Gastrocnemius medialis (tissue), 4 donors: ENCODE data around the gene GIMD1. TPM values are rescaled to one million over a fixed set of nuclear protein-coding genes. Genes with fewer than 3 reads are reported as not detected.

ENCODE experiments used
- ATAC-seq, 2 donors: fragments of 150-250 bp; one replicate each; pipeline ENCODE4 v1.9.1; 2016
- DNase-seq, 2 donors: peaks; one replicate each; pipeline ENCODE4 v3.0.0-alpha.2; 2019
- H3K27ac ChIP-seq, 4 donors: fragments of 200-600 bp; sonication (generic); 1 replicate in 1 of 4; 2 replicates in 3 of 4; pipeline ENCODE4 v1.5.1; 2016 to 2018; ENCODE audit warnings: mild to moderate bottlenecking in 2 of 4, moderate library complexity in 1 of 4
- H3K27me3 ChIP-seq, 3 donors: fragments of 200-600 bp; sonication (generic) in 2 of 3; 1 replicate in 1 of 3; 2 replicates in 2 of 3; pipeline versions ENCODE4 v1.5.1 to v1.6.0; 2016 to 2019; ENCODE audit warnings: mild to moderate bottlenecking in 1 of 3, moderate library complexity in 1 of 3
- H3K36me3 ChIP-seq, 2 donors: fragments of 200-600 bp; sonication (generic) in 1 of 2; one replicate each; pipeline ENCODE4 v1.5.1; 2017 to 2018
- H3K4me1 ChIP-seq, 2 donors: fragments of 200-600 bp; sonication (generic) in 1 of 2; one replicate each; pipeline ENCODE4 v1.5.1; 2016 to 2017; ENCODE audit warnings: mild to moderate bottlenecking in 2 of 2
- H3K4me3 ChIP-seq, 4 donors: fragments of 200-600 bp; sonication (generic) in 3 of 4; 1 replicate in 1 of 4; 2 replicates in 3 of 4; pipeline ENCODE4 v1.5.1; 2016 to 2019; ENCODE audit warnings: mild to moderate bottlenecking in 2 of 4
- H3K9me3 ChIP-seq, 3 donors: fragments of 200-600 bp; sonication (generic) in 2 of 3; 1 replicate in 1 of 3; 2 replicates in 2 of 3; pipeline ENCODE4 v1.5.1; 2016 to 2019
- POLR2A ChIP-seq, 2 donors: fragments of 450-650 bp; IDR thresholded peaks; one replicate each; pipeline ENCODE4 v1.6.1; 2017; ENCODE audit warnings: antibody characterized with exemption in 2 of 2, mild to moderate bottlenecking in 2 of 2, moderate library complexity in 2 of 2
- in situ Hi-C, 4 donors: fragments of 200-750 bp; cut with MboI; loops; one replicate each; pipeline versions ENCODE4 v1.15.0 to v1.8.0; 2017; ENCODE audit warnings: low sequenced_read_pairs in 4 of 4
- intact Hi-C: fragments of 100-400 bp; cut with DNase I; formaldehyde crosslinking; loops from one replicate; pipeline ENCODE4 v1.15.1; 2023; ENCODE audit warnings: low total_unique reads
- total RNA-seq, 4 donors: library from RNA; depleted of rRNA; stranded (reverse); fragments of >200 nt; gene quantifications; one replicate each; pipeline versions ENCODE4 v1.1.0 to v1.2.3, GENCODE V29; 2016
- TF ChIP-seq, protein P1 (sequence below), 5 experiments: fragments of 450-650 bp in 3 of 5; fragments of 200-600 bp in 2 of 5; sonication (generic) in 2 of 5; IDR thresholded peaks in 4 of 5; conservative IDR thresholded peaks in 1 of 5; 1 replicate in 4 of 5; 2 replicates in 1 of 5; pipeline ENCODE4 v1.5.1; 2016 to 2019; ENCODE audit warnings: antibody characterized with exemption in 5 of 5, mild to moderate bottlenecking in 3 of 5, moderate library complexity in 3 of 5

Gene GIMD1
- total RNA-seq, 4 donors from 2014 or later, result not detected

DNA sequence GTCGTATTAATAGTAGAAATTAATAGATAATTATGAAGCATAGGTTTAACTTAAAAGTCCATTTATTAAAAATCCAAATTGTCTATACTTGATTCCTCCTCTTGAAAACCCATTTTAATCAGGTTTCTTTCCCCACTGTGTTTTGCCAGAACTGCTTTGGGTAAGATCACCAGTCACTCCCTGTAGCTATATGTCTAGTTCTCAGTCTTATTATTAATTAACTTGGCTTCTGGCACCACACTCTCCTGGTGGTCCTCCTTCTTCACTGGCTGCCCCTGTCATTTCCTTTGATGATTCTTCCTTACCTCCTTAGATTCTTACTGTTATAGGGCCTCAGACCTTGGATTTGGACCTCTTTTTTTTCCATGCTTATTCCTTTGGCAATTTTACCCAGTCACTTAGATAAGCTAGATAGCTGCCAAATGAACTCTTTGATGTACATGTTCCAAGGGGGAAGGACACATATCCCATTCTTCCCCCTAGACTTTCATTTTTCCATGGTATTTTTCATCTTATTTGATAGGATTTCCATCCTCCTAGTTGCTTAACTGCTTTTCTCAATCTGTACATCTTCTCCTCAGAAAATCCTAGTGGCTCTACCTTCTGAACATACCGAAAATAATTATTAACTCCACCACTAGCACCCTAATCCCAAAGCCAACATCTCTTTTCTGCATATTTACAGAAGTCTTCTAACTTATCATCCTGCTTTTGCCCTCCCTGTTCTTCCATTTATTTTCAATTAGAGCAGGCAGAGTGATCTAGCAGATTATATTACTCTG, 24.5 kb downstream of the GIMD1 start:
- H3K27ac ChIP-seq, result no peak overlapping the region
- H3K4me1 ChIP-seq, result peaks cover 0 to 4% of the 10 kb centered on the region in 2 donors
- intact Hi-C loops (no loop called here), in situ Hi-C loops (no loop called here)
- peaks cover 3 to 13% of the 10 kb centered on the region in 2 donors for H3K36me3 ChIP-seq
- ATAC-seq (no peak), DNase-seq (no peak)
- H3K9me3 ChIP-seq, result no peaks in the 10 kb centered on the region
- TF ChIP-seq POLR2A (IDR thresholded peaks at IDR 0.05), result no peak
- TF ChIP-seq, protein P1, sequence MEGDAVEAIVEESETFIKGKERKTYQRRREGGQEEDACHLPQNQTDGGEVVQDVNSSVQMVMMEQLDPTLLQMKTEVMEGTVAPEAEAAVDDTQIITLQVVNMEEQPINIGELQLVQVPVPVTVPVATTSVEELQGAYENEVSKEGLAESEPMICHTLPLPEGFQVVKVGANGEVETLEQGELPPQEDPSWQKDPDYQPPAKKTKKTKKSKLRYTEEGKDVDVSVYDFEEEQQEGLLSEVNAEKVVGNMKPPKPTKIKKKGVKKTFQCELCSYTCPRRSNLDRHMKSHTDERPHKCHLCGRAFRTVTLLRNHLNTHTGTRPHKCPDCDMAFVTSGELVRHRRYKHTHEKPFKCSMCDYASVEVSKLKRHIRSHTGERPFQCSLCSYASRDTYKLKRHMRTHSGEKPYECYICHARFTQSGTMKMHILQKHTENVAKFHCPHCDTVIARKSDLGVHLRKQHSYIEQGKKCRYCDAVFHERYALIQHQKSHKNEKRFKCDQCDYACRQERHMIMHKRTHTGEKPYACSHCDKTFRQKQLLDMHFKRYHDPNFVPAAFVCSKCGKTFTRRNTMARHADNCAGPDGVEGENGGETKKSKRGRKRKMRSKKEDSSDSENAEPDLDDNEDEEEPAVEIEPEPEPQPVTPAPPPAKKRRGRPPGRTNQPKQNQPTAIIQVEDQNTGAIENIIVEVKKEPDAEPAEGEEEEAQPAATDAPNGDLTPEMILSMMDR (IDR thresholded peaks at IDR 0.05 in 4 of 5, conservative IDR thresholded peaks at IDR 0.05 in 1 of 5), result no peak
- no peak overlapping the region for H3K4me3 ChIP-seq
- H3K27me3 ChIP-seq, result no peaks in the 10 kb centered on the region

DNA sequence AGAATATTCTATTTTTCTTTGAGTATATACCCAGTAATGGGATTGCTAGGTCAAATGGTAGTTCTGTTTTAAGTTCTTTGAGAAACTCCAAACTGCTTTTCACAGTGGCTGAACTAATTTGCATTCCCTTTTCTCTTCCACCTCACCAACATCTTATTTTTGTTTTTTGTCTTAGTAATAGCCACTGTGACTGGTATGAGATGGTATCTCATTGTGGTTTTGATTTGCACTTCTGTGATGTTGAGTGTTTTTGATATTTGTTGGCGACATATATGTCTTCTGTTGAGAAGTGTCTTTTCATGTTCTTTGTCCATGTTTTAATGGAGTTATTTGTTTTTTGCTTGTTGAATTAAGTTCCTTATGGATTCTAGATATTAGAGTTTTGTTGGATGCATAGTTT, 27.8 kb downstream of the GIMD1 start:
- Histone ChIP-seq H3K36me3 (peaks cover 9 to 31% of the 10 kb centered on the region in 2 donors), H3K27ac (no peak overlapping the region), H3K27me3 (no peaks in the 10 kb centered on the region), H3K4me1 (peaks cover 0 to 4% of the 10 kb centered on the region in 2 donors), H3K4me3 (no peak overlapping the region), H3K9me3 (no peaks in the 10 kb centered on the region)
- no peak for TF ChIP-seq POLR2A (IDR thresholded peaks at IDR 0.05)
- TF ChIP-seq, protein P1 (IDR thresholded peaks at IDR 0.05 in 4 of 5, conservative IDR thresholded peaks at IDR 0.05 in 1 of 5), result no peak
- intact Hi-C loops, result no loop called here
- in situ Hi-C loops, result no loop called here
- ATAC-seq, result no peak
- DNase-seq, result no peak

DNA sequence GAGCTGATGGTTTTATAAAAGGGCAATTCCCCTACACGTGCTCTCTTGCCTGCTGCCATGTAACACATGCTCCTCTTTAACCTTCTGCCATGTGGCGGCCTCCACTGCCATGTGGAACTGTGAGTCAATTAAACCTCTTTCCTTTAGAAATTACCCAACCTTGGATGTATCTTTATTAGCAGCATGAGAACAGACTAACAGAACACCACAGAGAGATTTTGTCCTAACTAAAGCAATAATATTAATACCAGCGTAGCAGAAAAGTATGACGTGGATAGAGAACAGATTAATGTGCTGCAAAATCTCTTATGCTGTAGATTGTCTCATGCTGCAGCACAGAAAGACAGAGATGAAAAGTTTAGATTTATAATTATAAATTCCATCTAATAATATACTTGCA, 29.1 kb downstream of the GIMD1 start:
- Histone ChIP-seq H3K27me3 (no peaks in the 10 kb centered on the region), H3K4me3 (no peak overlapping the region), H3K9me3 (no peaks in the 10 kb centered on the region), H3K36me3 (peaks cover 9 to 41% of the 10 kb centered on the region in 2 donors), H3K4me1 (peaks cover 0 to 4% of the 10 kb centered on the region in 2 donors), H3K27ac (no peak overlapping the region)
- TF ChIP-seq POLR2A (IDR thresholded peaks at IDR 0.05), result no peak
- TF ChIP-seq, protein P1 (IDR thresholded peaks at IDR 0.05 in 4 of 5, conservative IDR thresholded peaks at IDR 0.05 in 1 of 5), result no peak
- ATAC-seq, result no peak
- intact Hi-C loops, result no loop called here
- in situ Hi-C loops, result no loop called here
- no peak for DNase-seq

DNA sequence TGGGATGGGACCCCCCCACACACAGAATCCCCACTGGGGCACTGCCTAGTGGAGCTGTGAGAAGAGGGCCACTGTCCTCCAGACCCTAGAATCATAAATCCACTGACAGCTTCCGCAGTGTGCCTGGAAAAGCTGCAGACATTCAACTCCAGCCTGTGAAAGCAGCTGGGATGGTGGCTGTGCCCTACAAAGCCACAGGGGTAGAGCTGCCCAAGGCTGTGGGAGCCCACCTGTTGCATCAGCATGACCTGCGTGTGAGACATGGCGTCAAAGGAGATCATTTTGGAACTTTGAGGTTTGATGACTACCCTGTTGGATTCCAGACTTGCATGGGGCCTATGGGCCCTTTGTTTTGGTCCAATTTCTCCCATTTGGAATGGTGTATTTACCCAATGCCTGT, 29.9 kb downstream of the GIMD1 start:
- TF ChIP-seq POLR2A (IDR thresholded peaks at IDR 0.05), result no peak
- TF ChIP-seq, protein P1 (IDR thresholded peaks at IDR 0.05 in 4 of 5, conservative IDR thresholded peaks at IDR 0.05 in 1 of 5), result no peak
- H3K36me3 ChIP-seq, result peaks cover 9 to 48% of the 10 kb centered on the region in 2 donors
- DNase-seq, result no peak
- H3K27ac ChIP-seq, result no peak overlapping the region
- no peak for ATAC-seq
- H3K27me3 ChIP-seq, result no peaks in the 10 kb centered on the region
- peaks cover 0 to 4% of the 10 kb centered on the region in 2 donors for H3K4me1 ChIP-seq
- H3K9me3 ChIP-seq, result no peaks in the 10 kb centered on the region
- in situ Hi-C loops, result no loop called here
- no peak overlapping the region for H3K4me3 ChIP-seq
- intact Hi-C loops, result no loop called here
